ENCODE results near the gene SLC25A13.
"Not testable (repeated sequence)": the region's sequence is repeated elsewhere in the genome, so short reads cannot be mapped to it uniquely, and the experiment has no call there.

The SLC25A13 gene

GRCh38 chr7:96326752-96327151, 4.9 kb upstream of the SLC25A13 start:
- peak; percentile 52 to 95 (median 91) for DNase-seq
- POLR2A ChIA-PET; H3K4me1 ChIP-seq (ENCODE audit: control extremely low read depth in 1 of 4, control insufficient read depth in 4 of 4, insufficient read depth in 4 of 4, low read length in 3 of 4); H3K27ac ChIP-seq (ENCODE audit: insufficient read depth in 1 of 2, low read depth in 1 of 2, low read length in 2 of 2, poor library complexity in 1 of 2, severe bottlenecking in 2 of 2); H3K36me3 ChIP-seq (ENCODE audit: control insufficient read depth in 4 of 4, insufficient read depth in 4 of 4, low read length in 3 of 4); CTCF ChIA-PET; H3K27me3 ChIP-seq (replicated peaks in 2 of 5; ENCODE audit: control insufficient read depth in 4 of 5, insufficient read depth in 5 of 5, low read length in 4 of 5); H3K4me3 ChIP-seq (ENCODE audit: control insufficient read depth in 1 of 7, extremely low read depth in 1 of 7, insufficient read depth in 4 of 7, low read depth in 2 of 7, low read length in 6 of 7); H3K9me3 ChIP-seq (ENCODE audit: control extremely low read depth in 1 of 5, control insufficient read depth in 4 of 5, insufficient read depth in 2 of 5, low read depth in 1 of 5, low read length in 4 of 5): not testable (repeated sequence)
- WGBS (ENCODE audit: insufficient coverage), result no CpG with 5 or more reads among the region's 2 CpGs

- Histone ChIP-seq H3K4me1 (ENCODE audit: control extremely low read depth in 1 of 4, control insufficient read depth in 4 of 4, insufficient read depth in 4 of 4, low read length in 3 of 4) (peaks cover 10 to 26% (median 16%) of the 10 kb centered on the region in 4 experiments), H3K36me3 (ENCODE audit: control insufficient read depth in 4 of 4, insufficient read depth in 4 of 4, low read length in 3 of 4) (no peaks in the 10 kb centered on the region), H3K27ac (ENCODE audit: insufficient read depth in 1 of 2, low read depth in 1 of 2, low read length in 2 of 2, poor library complexity in 1 of 2, severe bottlenecking in 2 of 2) (no peak overlapping the region), H3K9me3 (ENCODE audit: control extremely low read depth in 1 of 5, control insufficient read depth in 4 of 5, insufficient read depth in 2 of 5, low read depth in 1 of 5, low read length in 4 of 5) (no peaks in the 10 kb centered on the region), H3K4me3 (ENCODE audit: control insufficient read depth in 1 of 7, extremely low read depth in 1 of 7, insufficient read depth in 4 of 7, low read depth in 2 of 7, low read length in 6 of 7) (peak overlapping the region in 1 of 7 experiments; percentile 2), H3K27me3 (replicated peaks in 2 of 5; ENCODE audit: control insufficient read depth in 4 of 5, insufficient read depth in 5 of 5, low read length in 4 of 5) (no peaks in the 10 kb centered on the region)
- ChIA-PET POLR2A (no interaction called here), CTCF (no interaction called here)
- DNase-seq, result no peak
- WGBS (ENCODE audit: insufficient coverage), result 98% methylated on average over 5 of the region's 7 CpGs
Measured at GRCh38 chr7:96322847-96323461, 1.1 kb upstream of the SLC25A13 start.

- no peaks in the 10 kb centered on the region for H3K27me3 ChIP-seq (replicated peaks in 2 of 5; ENCODE audit: control insufficient read depth in 4 of 5, insufficient read depth in 5 of 5, low read length in 4 of 5)
- peak in 1 of 3 donors; percentile 57 for DNase-seq
- POLR2A ChIA-PET, result no interaction called here
- peaks cover 10 to 26% (median 16%) of the 10 kb centered on the region in 4 experiments for H3K4me1 ChIP-seq (ENCODE audit: control extremely low read depth in 1 of 4, control insufficient read depth in 4 of 4, insufficient read depth in 4 of 4, low read length in 3 of 4)
- no peaks in the 10 kb centered on the region for H3K9me3 ChIP-seq (ENCODE audit: control extremely low read depth in 1 of 5, control insufficient read depth in 4 of 5, insufficient read depth in 2 of 5, low read depth in 1 of 5, low read length in 4 of 5)
- H3K4me3 ChIP-seq (ENCODE audit: control insufficient read depth in 1 of 7, extremely low read depth in 1 of 7, insufficient read depth in 4 of 7, low read depth in 2 of 7, low read length in 6 of 7), result peak overlapping the region; percentile 41 to 97 (median 82)
- 37% methylated on average over 9 of the region's 9 CpGs for WGBS (ENCODE audit: insufficient coverage)
- H3K27ac ChIP-seq (ENCODE audit: insufficient read depth in 1 of 2, low read depth in 1 of 2, low read length in 2 of 2, poor library complexity in 1 of 2, severe bottlenecking in 2 of 2), result peak overlapping the region; percentile 87 to 91
- CTCF ChIA-PET, result no interaction called here
- H3K36me3 ChIP-seq (ENCODE audit: control insufficient read depth in 4 of 4, insufficient read depth in 4 of 4, low read length in 3 of 4), result no peaks in the 10 kb centered on the region
Measured at GRCh38 chr7:96322373-96322695, 436 bp upstream of the SLC25A13 start.

- peak; percentile 71 to 88 (median 83) for DNase-seq
- H3K4me3 ChIP-seq (ENCODE audit: control insufficient read depth in 1 of 7, extremely low read depth in 1 of 7, insufficient read depth in 4 of 7, low read depth in 2 of 7, low read length in 6 of 7), result peak overlapping the region; percentile 41 to 97 (median 82)
- no peaks in the 10 kb centered on the region for H3K27me3 ChIP-seq (replicated peaks in 2 of 5; ENCODE audit: control insufficient read depth in 4 of 5, insufficient read depth in 5 of 5, low read length in 4 of 5)
- POLR2A ChIA-PET, result no interaction called here
- CTCF ChIA-PET, result interaction anchor here (0.9 to 1.4 kb wide), 3 partner anchors 9 to 15 kb away, joined by 3 read pairs; no protein-coding TSS in a partner anchor
- under 1% methylated on average over 17 of the region's 22 CpGs for WGBS (ENCODE audit: insufficient coverage)
- H3K9me3 ChIP-seq (ENCODE audit: control extremely low read depth in 1 of 5, control insufficient read depth in 4 of 5, insufficient read depth in 2 of 5, low read depth in 1 of 5, low read length in 4 of 5), result no peaks in the 10 kb centered on the region
- peaks cover 9 to 26% (median 16%) of the 10 kb centered on the region in 4 experiments for H3K4me1 ChIP-seq (ENCODE audit: control extremely low read depth in 1 of 4, control insufficient read depth in 4 of 4, insufficient read depth in 4 of 4, low read length in 3 of 4)
- peaks cover 0 to 3% (median 0%) of the 10 kb centered on the region in 4 experiments for H3K36me3 ChIP-seq (ENCODE audit: control insufficient read depth in 4 of 4, insufficient read depth in 4 of 4, low read length in 3 of 4)
- H3K27ac ChIP-seq (ENCODE audit: insufficient read depth in 1 of 2, low read depth in 1 of 2, low read length in 2 of 2, poor library complexity in 1 of 2, severe bottlenecking in 2 of 2), result peak overlapping the region; percentile 87 to 91
Measured at GRCh38 chr7:96321031-96321657, 754 bp downstream of the SLC25A13 start.

- peak overlapping the region in 1 of 2 experiments; percentile 91 for H3K27ac ChIP-seq (ENCODE audit: insufficient read depth in 1 of 2, low read depth in 1 of 2, low read length in 2 of 2, poor library complexity in 1 of 2, severe bottlenecking in 2 of 2)
- H3K9me3 ChIP-seq (ENCODE audit: control extremely low read depth in 1 of 5, control insufficient read depth in 4 of 5, insufficient read depth in 2 of 5, low read depth in 1 of 5, low read length in 4 of 5), result no peaks in the 10 kb centered on the region
- ChIA-PET POLR2A (no interaction called here), CTCF (interaction anchor here (0.9 to 1.4 kb wide), 3 partner anchors 8 to 14 kb away, joined by 3 read pairs; no protein-coding TSS in a partner anchor)
- peaks cover 9 to 26% (median 16%) of the 10 kb centered on the region in 4 experiments for H3K4me1 ChIP-seq (ENCODE audit: control extremely low read depth in 1 of 4, control insufficient read depth in 4 of 4, insufficient read depth in 4 of 4, low read length in 3 of 4)
- peak in 2 of 3 donors; percentile 36 to 51 for DNase-seq
- peaks cover 0 to 3% (median 0%) of the 10 kb centered on the region in 4 experiments for H3K36me3 ChIP-seq (ENCODE audit: control insufficient read depth in 4 of 4, insufficient read depth in 4 of 4, low read length in 3 of 4)
- H3K27me3 ChIP-seq (replicated peaks in 2 of 5; ENCODE audit: control insufficient read depth in 4 of 5, insufficient read depth in 5 of 5, low read length in 4 of 5), result no peaks in the 10 kb centered on the region
- peak overlapping the region in 4 of 7 experiments; percentile 78 to 85 (median 82) for H3K4me3 ChIP-seq (ENCODE audit: control insufficient read depth in 1 of 7, extremely low read depth in 1 of 7, insufficient read depth in 4 of 7, low read depth in 2 of 7, low read length in 6 of 7)
- WGBS (ENCODE audit: insufficient coverage), result 80% methylated on average over 1 of the region's 2 CpGs
Measured at GRCh38 chr7:96320442-96320841, 1.5 kb downstream of the SLC25A13 start.

- peaks cover 0 to 10% (median 0%) of the 10 kb centered on the region in 4 experiments for H3K36me3 ChIP-seq (ENCODE audit: control insufficient read depth in 4 of 4, insufficient read depth in 4 of 4, low read length in 3 of 4)
- no peaks in the 10 kb centered on the region for H3K27me3 ChIP-seq (replicated peaks in 2 of 5; ENCODE audit: control insufficient read depth in 4 of 5, insufficient read depth in 5 of 5, low read length in 4 of 5)
- ChIA-PET POLR2A (no interaction called here), CTCF (no interaction called here)
- no peak overlapping the region for H3K27ac ChIP-seq (ENCODE audit: insufficient read depth in 1 of 2, low read depth in 1 of 2, low read length in 2 of 2, poor library complexity in 1 of 2, severe bottlenecking in 2 of 2)
- no peak for DNase-seq
- H3K4me1 ChIP-seq (ENCODE audit: control extremely low read depth in 1 of 4, control insufficient read depth in 4 of 4, insufficient read depth in 4 of 4, low read length in 3 of 4), result peaks cover 9 to 26% (median 16%) of the 10 kb centered on the region in 4 experiments
- no peak overlapping the region for H3K4me3 ChIP-seq (ENCODE audit: control insufficient read depth in 1 of 7, extremely low read depth in 1 of 7, insufficient read depth in 4 of 7, low read depth in 2 of 7, low read length in 6 of 7)
- H3K9me3 ChIP-seq (ENCODE audit: control extremely low read depth in 1 of 5, control insufficient read depth in 4 of 5, insufficient read depth in 2 of 5, low read depth in 1 of 5, low read length in 4 of 5), result no peaks in the 10 kb centered on the region
Measured at GRCh38 chr7:96319439-96319838, 2.5 kb downstream of the SLC25A13 start.

GRCh38 chr7:96316949-96317348, 4.9 kb downstream of the SLC25A13 start:
- WGBS (ENCODE audit: insufficient coverage), result 93% methylated on average over 6 of the region's 8 CpGs
- H3K36me3 ChIP-seq (ENCODE audit: control insufficient read depth in 4 of 4, insufficient read depth in 4 of 4, low read length in 3 of 4), result peaks cover 0 to 16% (median 0%) of the 10 kb centered on the region in 4 experiments
- ChIA-PET CTCF (no interaction called here), POLR2A (interaction anchor here (0.7 kb wide), 1 partner anchor 8 kb away, joined by 3 read pairs; no protein-coding TSS in a partner anchor)
- H3K4me3 ChIP-seq (ENCODE audit: control insufficient read depth in 1 of 7, extremely low read depth in 1 of 7, insufficient read depth in 4 of 7, low read depth in 2 of 7, low read length in 6 of 7), result no peak overlapping the region
- H3K9me3 ChIP-seq (ENCODE audit: control extremely low read depth in 1 of 5, control insufficient read depth in 4 of 5, insufficient read depth in 2 of 5, low read depth in 1 of 5, low read length in 4 of 5), result no peaks in the 10 kb centered on the region
- H3K27me3 ChIP-seq (replicated peaks in 2 of 5; ENCODE audit: control insufficient read depth in 4 of 5, insufficient read depth in 5 of 5, low read length in 4 of 5), result no peaks in the 10 kb centered on the region
- no peak for DNase-seq
- no peak overlapping the region for H3K27ac ChIP-seq (ENCODE audit: insufficient read depth in 1 of 2, low read depth in 1 of 2, low read length in 2 of 2, poor library complexity in 1 of 2, severe bottlenecking in 2 of 2)
- H3K4me1 ChIP-seq (ENCODE audit: control extremely low read depth in 1 of 4, control insufficient read depth in 4 of 4, insufficient read depth in 4 of 4, low read length in 3 of 4), result peaks cover 5 to 21% (median 12%) of the 10 kb centered on the region in 4 experiments
